GM12892 (cell line): Measurements from ENCODE around the gene MYO16.

Experiments used
- POLR2A ChIP-seq: IDR thresholded peaks from 2 replicates; pipeline ENCODE4 v1.6.1; 2011; ENCODE audit warnings: low read depth, low read length, control low read depth
- POLR2AphosphoS5 ChIP-seq: IDR thresholded peaks from 2 replicates; pipeline ENCODE4 v1.6.1; 2011; ENCODE audit warnings: low read depth, low read length, control low read depth
- TAF1 ChIP-seq: IDR thresholded peaks from 2 replicates; pipeline ENCODE4 v1.6.1; 2011; ENCODE audit warnings: low read depth, mild to moderate bottlenecking, control low read depth, low read length, borderline replicate concordance

DNA sequence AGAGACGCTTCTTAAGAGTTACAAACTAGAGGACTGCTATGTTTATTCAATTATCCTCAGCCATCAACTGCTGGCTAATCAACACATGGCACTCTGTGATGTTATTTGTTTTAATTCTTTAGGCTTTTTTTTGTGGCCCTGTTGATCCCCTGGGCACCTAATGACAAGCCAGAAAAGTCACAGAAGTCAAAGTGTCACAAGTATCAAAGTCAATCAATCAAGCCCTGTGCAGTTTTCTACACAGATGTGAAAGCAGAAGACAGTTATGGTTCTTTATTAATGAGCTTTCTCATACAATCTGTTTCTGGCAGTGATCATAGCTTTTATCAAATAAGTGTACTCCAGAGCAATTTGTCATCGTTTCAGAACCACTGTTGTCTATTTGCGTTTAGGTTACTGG, 34.3 kb downstream of the MYO16 start:
- TF ChIP-seq POLR2A (no peak), TAF1 (no peak), POLR2AphosphoS5 (no peak)
